ENCODE results near the gene SPEM3.

DNA sequence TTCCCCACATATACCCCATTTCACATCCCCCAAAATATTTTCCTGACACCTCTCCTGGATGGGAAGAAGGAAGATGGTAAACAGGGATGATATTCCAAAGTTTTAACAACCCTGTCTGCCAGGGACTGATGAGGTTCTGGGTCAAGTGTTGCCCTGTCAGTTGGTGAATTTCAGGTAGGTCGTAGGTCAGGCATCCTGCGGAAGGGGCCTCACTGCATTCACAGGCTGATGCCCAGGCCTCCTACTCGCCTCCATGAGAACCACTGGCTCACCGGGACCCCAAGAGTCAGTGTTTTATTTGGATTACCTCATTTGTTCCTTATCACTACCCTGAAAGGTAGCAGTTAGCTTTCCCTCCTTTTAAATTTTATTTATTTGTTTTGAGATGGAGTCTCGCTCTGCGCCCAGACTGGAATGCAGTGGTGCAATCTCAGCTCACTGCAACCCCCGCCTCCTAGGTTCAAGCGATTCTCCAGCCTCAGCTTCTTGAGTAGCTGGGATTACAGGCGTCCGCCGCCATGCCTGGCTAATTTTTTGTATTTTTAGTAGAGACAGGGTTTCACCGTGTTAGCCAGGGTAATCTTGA is 40.2 kb downstream of the SPEM3 start:
- TF ChIP-seq EZH2 (IDR thresholded peaks at IDR 0.05; ENCODE audit: insufficient read depth, poor library complexity, severe bottlenecking) (no peak), EZH2phosphoT487 (IDR thresholded peaks at IDR 0.05; ENCODE audit: insufficient read depth, low read depth) (no peak)
